ENCODE results near the gene NUTM2A.
"Not testable (repeated sequence)": the region's sequence is repeated elsewhere in the genome, so short reads cannot be mapped to it uniquely, and the experiment has no call there.

DNA sequence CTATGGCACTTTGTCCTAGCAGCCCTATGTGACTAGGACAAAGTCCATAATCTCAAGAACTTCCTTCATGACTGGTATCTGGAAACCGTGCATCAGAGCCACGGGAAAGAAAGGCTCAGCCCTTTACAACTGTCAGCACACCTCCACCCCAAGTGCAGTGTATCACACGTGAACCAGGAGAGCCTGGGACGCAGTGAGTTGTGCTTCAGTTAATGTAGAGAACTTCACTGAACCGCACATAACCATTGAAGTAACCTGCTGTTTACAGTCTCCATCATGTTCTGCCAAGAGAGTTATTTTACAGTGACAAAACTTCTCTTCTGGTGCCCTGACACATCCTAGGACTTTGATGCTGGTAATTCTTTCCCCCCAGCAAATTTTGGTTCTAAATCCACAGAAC, 12.0 kb downstream of the NUTM2A start:
- TF ChIP-seq, protein P1, sequence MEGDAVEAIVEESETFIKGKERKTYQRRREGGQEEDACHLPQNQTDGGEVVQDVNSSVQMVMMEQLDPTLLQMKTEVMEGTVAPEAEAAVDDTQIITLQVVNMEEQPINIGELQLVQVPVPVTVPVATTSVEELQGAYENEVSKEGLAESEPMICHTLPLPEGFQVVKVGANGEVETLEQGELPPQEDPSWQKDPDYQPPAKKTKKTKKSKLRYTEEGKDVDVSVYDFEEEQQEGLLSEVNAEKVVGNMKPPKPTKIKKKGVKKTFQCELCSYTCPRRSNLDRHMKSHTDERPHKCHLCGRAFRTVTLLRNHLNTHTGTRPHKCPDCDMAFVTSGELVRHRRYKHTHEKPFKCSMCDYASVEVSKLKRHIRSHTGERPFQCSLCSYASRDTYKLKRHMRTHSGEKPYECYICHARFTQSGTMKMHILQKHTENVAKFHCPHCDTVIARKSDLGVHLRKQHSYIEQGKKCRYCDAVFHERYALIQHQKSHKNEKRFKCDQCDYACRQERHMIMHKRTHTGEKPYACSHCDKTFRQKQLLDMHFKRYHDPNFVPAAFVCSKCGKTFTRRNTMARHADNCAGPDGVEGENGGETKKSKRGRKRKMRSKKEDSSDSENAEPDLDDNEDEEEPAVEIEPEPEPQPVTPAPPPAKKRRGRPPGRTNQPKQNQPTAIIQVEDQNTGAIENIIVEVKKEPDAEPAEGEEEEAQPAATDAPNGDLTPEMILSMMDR (IDR thresholded peaks at IDR 0.05) = not testable (repeated sequence)
- TF ChIP-seq POLR2AphosphoS5, POLR2A (IDR thresholded peaks at IDR 0.05): not testable (repeated sequence)
